Activated CD8-positive, alpha-beta memory T cell treated with anti-CD3 and anti-CD28 coated beads for 48 hours (primary cell): ENCODE data around the gene QSOX2.
"Not testable (repeated sequence)": the region's sequence is repeated elsewhere in the genome, so short reads cannot be mapped to it uniquely, and the experiment has no call there.

Experiments
- DNase-seq, 3 experiments: peaks; one replicate each; pipeline ENCODE4 v3.0.0-alpha.2; 2020; ENCODE audit warnings: low read depth in 2 of 3, low spot score in 2 of 3

QSOX2 gene

DNA sequence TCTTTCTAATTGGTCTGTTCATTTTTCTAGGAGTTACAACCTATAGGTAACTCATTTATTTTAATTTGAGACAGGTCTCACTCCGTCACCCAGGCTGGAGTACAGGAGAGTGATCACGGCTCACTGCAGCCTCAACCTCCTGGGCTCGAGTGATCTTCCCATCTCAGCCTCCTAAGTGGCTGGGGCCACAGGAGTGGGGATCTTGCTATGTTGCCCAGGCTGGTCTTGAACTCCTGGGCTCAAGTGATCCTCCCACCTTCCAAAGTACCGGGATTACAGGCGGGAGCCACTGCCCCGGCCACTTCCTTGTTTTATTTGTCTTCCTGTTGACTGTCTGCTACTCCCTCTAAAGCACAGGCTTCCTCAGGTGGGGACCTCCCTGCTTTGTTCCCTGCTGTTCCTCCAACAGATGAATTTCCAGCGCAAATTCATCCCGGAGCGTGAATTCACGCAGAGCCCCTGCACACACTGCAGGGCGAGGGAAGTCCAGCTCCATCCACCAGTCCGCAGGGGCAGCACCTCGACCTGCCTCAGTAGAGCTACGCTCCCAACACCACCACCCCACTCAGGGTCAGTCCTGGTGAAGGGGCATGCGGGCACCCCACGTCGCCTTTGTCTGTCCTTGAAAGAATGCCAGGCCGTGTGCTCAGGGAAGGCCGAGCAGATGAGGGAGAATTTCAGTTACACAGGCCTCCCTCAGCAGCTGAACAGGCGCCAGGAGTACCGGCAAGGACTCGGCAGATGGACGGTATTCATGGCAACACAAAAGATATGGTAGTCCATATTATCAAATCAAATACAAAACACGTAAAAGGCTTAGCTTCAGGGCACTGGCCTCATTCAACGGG lies 6.3 kb downstream of the QSOX2 start:
- no peak for DNase-seq

GRCh38 chr9:136238342-136238732 lies 7.3 kb downstream of the QSOX2 start:
- DNase-seq, result no peak

DNA sequence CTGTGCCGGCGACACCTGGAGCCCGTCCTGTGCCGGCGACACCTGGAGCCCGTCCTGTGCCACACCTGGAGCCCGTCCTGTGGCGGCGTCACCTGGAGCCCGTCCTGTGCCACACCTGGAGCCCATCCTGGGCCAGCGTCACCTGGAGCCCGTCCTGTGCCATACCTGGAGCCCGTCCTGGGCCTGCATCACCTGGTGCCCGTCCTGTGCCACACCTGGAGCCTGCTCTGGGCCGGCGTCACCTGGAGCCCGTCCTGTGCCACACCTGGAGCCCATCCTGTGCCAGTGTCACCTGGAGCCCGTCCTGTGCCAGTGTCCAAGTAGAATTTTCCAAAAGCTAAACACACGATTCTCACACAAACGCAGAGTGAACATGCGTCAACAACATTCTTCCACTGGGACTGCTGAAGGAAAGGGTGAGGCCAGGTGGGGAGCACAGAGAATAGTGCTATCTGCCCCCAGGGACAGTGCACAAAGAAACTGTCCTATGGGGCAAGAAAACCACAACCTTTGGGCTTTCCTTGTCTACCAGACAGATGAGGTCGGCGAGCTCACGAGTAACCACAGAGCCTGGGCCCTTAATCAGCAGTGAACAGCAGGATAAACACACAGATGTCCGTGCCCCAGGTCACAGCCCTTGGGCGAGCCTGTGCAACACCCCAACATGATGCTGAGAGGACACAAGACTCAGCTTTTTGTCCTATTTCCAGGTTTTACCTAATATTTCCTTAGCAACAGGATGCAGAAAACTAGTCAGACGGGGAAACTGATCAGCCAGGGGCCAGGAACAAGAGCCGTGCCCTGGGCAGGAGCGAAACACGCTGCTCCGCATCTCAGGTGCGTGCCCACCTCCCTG lies 7.9 kb downstream of the QSOX2 start:
- no peak for DNase-seq

- DNase-seq, result not testable (repeated sequence)
Measured at GRCh38 chr9:136236471-136237410, 8.9 kb downstream of the QSOX2 start.

DNA sequence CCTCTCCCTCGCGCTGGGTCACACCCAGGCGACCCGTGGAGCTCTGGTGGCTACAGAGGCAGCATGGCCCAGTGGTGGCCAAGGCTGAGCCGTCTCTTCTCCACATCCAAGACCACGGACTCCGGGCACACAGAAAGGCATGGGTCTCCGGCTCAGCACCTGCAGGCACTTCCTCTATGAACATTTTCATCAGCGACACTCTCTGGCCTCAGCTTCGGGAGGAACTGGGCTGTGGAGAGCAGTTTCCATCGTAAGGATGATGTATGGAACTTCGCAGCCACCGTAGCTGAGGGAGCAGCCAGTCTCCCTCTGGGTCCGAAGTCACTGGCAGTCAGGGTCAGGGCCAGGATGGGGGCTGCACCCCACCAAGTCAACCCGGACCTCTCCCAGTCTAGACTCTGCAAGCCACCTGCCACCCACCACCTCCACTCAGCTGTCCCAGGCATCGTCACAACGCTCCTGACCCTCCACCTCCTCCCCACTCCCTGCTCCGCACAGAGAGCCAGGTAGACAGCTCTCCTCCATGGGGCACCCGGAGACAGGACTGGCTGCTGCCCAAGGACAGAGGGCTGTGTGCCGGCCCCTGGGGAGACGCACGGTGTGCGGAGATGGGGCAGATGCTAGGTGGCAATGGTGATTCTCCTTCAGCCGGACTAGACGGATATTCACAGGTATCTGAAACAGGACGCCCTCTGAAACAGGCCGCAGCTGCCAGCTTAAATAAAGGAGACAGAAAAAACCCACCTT lies 9.7 kb downstream of the QSOX2 start:
- no peak for DNase-seq

GRCh38 chr9:136235171-136235570 lies 10.4 kb downstream of the QSOX2 start:
- no peak for DNase-seq

GRCh38 chr9:136234597-136234996 lies 11.0 kb downstream of the QSOX2 start:
- no peak for DNase-seq

- DNase-seq, result no peak
Measured at GRCh38 chr9:136233868-136234267, 11.7 kb downstream of the QSOX2 start.

- no peak for DNase-seq
Measured at GRCh38 chr9:136233411-136233810, 12.2 kb downstream of the QSOX2 start.

DNA sequence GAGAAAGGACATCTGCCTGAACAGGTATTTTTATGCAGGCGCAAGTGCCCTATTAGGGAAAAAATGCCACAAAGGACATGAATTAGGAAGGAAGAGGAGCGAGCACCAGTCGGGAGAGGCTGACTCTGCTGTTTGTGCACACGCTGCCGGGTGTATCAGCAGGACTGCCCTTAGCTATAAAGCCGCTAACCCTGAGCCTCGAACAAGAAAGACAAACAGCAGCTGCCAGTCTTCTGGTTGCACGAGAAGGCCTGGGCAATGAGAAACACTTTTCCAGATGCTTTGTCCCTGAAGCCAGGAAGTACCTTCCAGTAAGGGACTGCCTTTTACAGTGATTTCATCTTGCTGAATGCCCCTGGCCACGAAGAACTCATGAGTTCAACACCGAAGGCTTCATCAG lies 12.6 kb downstream of the QSOX2 start:
- no peak for DNase-seq

- DNase-seq, result no peak
Measured at GRCh38 chr9:136231478-136232297, 13.9 kb downstream of the QSOX2 start.

DNA sequence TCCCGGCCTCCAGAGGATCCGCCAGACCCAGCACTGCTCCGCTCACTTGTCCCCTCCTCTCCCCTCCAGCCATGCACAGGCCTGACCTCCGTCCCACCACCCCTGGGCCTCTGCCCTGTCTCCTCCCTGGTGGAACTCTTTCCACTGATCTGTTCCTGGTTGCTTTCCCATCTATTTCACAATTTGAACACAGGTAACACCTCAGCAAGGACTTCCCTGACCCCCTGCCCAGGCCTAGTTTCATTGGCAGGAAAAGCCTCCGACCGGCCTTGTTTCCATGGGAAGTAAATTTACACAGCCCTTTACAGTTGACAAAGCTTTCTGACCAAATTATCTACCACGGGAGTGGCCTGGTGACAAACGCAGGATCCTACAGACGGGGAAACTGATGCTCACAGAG lies 14.8 kb downstream of the QSOX2 start:
- DNase-seq, result no peak

- DNase-seq, result no peak
Measured at GRCh38 chr9:136230365-136230764, 15.2 kb downstream of the QSOX2 start.

DNA sequence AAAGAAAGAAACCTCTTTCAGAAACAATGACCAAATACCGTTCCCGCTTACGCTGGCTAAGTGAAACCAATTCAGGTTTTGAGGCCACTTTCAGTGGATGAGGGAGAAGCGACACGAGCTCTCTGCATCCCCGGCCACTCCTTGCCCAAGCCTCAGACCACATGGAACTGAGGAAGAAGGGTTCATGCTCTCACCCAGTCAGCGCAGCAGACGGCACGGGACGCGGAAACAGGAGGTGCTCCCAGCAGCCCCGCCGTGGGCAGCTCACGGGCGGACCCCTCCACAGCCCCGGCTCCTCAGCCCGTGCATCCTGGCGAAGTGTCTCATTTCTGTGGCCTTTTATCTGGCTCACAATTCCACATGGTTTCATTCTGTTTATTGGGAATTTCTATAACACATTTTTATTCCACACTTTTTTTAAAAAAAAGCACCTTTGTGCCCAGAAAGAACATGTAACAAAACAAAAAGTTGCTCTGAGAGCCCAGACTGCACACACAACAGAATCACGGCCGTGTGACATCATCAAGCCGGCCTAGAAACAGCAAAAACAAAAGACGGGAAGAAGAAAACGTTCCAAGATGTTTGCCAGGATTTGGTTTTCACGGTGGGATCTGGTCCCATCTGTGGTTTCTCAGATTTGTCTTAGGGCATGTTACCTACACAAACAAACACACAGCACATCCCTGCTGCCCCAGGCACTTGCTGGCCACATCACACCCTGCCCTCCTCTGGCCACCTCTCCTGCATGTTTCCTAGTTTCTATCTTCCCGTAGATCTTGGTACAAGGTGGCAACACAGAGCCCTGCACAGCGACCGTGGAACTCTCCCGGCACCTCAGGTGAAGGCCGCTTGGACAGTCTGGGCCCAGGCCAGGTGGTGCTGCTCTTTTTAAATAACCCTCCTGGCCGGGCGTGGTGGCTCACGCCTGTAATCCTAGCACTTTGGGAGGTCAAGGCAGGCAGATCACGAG lies 16.2 kb downstream of the QSOX2 start:
- no peak for DNase-seq

- no peak for DNase-seq
Measured at GRCh38 chr9:136228107-136228875, 17.3 kb downstream of the QSOX2 start.

DNA sequence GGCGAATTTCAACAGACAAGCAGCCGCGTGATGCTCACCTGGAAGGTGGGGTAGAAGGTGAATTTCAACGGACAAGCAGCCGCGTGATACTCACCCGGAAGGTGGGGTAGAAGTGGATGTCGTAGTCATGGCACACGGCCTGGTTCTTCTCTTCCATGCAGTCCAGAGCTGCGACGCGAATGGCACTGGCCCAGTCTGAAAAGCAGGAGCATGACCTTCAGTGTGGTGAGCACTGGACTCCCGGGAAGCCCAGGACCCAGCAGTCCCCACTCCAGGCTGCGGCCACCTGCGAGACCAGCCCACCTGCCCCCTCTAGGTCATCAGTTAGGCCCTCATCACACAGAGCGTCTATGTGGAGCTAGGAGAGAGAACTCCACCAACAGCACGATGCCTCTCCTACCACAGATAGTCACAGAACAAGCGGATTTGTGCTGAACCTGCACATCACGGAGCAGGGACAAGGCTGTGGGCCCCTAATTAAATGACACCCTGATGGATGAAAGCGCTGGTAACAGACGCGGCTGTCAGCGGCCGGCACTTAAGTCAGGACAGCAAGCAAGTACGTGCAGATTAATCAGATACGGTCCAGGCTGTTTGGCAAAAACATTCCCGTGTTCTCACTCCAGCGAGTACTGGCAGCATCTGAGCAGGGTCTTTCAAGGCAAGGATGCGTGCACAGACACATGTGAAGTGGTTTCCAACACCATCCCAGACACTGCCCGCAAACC lies 18.8 kb downstream of the QSOX2 start:
- no peak for DNase-seq
